Mesodermal cell (in vitro differentiated cells): ENCODE measurements around the gene GLI1.

Source experiments
- H3K27ac ChIP-seq: 2 replicates; pipeline ENCODE4 v1.7.0; 2013; ENCODE audit warnings: mild to moderate bottlenecking, low read depth, low read length, moderate library complexity; ENCODE audit not compliant: severe bottlenecking
- H3K36me3 ChIP-seq: 2 replicates; pipeline ENCODE4 v1.7.1; 2013; ENCODE audit warnings: mild to moderate bottlenecking, low read length, moderate library complexity; ENCODE audit not compliant: control insufficient read depth, insufficient read depth
- H3K4me1 ChIP-seq: one replicate; pipeline ENCODE4 v1.7.1; 2013; ENCODE audit warnings: mild to moderate bottlenecking, low read length; ENCODE audit not compliant: insufficient read depth, control insufficient read depth, poor library complexity, severe bottlenecking
- H3K4me3 ChIP-seq: 2 replicates; pipeline ENCODE4 v1.7.0; 2013; ENCODE audit warnings: low read length, control low read depth, mild to moderate bottlenecking; ENCODE audit not compliant: insufficient read depth, poor library complexity, severe bottlenecking; ENCODE audit errors: extremely low read depth
- H3K9me3 ChIP-seq: 2 replicates; pipeline ENCODE4 v1.7.1; 2013; ENCODE audit warnings: mild to moderate bottlenecking, low read length, moderate library complexity; ENCODE audit not compliant: control insufficient read depth
- WGBS, 2 experiments: methylation state at CpG; one replicate each; pipeline ENCODE4 v1.1.5; 2013; ENCODE audit warnings: missing lambda C conversion rate in 2 of 2; ENCODE audit not compliant: insufficient coverage in 2 of 2; 5-methylcytosine and 5-hydroxymethylcytosine counted together

Gene GLI1

DNA sequence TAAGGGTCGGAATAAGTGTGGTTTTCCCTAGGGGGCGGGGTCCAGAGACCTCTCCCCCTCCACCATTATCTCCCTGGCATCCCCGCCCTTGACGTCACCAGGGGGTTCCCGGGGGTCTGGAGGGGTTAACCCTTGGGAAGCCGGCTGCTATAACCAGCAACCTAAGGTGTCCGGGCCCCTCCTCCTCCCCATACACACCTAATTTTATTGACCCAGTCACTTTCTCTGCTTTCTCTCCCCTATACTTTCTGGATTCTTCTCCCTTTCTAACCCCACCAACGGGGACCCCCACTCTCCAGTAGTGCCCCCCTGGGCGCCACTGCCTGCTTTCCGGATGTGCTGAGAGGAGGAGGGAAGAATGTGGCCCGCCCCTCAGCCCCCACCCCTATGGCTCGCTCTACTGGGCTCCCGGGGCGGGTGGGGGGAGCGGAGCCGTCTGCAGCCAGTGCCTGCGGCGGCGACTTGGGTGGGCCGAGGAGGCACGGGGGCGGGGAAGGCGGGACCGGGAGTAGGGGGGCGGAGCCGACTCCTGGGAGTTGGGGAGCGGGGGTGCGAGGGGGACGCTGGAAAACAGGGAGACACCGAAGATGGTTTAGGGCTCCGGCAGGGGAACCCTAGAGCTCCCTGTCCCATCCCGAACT is 1.8 kb downstream of the GLI1 start:
- Histone ChIP-seq H3K9me3 (no peaks in the 10 kb centered on the region), H3K27ac (peak overlapping the region; percentile 74), H3K4me3 (peak overlapping the region; percentile 62), H3K36me3 (no peaks in the 10 kb centered on the region), H3K4me1 (peaks cover 19% of the 10 kb centered on the region)
- 0 to 1% methylated on average over 16 to 17 of the region's 32 CpGs for WGBS, 2 experiments

DNA sequence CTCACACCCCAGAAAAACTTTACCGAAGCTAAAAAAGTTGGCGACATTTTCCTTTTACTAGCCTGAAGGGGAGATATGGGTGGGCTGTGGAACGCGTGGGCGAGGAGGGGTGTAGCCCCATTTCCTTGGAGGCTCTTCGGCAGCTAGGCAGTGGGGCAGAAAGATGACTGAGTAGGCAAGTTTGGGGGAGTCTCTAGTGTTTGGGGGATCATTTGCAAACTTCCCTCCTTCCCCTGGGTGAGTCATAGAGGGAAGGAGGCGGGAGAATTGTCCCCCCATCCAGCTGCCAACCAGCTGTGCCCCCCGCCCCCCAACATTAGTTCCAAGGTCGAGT is 2.3 kb downstream of the GLI1 start:
- peaks cover 19% of the 10 kb centered on the region for H3K4me1 ChIP-seq
- H3K4me3 ChIP-seq, result peak overlapping the region; percentile 62
- WGBS, 2 experiments, result 0% methylated on average over 1 of the region's 9 CpGs; no CpG with 5 or more reads in 1 of the 2 experiments
- H3K27ac ChIP-seq, result peak overlapping the region; percentile 74
- H3K9me3 ChIP-seq, result no peaks in the 10 kb centered on the region
- no peaks in the 10 kb centered on the region for H3K36me3 ChIP-seq

DNA sequence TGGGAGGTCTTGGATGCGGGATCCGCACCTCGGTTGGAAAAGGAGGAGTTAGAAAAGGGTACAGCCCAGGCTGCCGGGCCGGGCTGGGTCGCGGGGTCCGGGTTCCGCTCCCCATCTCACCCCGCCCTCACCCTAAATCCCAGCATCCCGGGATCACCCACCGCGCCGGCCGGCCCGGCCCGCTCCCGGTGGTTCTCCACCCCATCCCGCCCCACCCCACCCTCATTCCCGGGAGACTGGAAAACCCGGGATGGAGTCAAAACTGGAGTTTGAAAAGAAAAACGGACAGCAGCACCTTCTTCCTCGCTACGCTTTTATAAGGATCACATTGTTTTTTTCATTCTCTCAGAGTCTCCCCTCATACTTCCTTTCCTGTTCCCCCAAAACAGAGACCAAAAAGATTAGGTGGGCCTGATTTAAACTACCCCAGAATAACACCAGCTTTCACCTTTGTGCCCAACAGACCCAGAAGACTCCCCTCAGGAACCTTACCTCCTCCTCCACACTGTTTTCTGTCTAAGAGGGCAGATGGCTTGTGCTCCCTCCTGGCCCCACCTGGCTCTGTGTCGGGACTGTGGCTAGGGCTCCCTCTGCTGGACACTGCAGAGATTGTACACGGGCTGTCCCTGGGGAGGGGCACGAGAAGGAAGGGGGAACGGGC is 2.8 kb downstream of the GLI1 start:
- peak overlapping the region; percentile 74 for H3K27ac ChIP-seq
- 0% methylated on average over 13 to 17 of the region's 28 CpGs for WGBS, 2 experiments
- H3K4me3 ChIP-seq, result peak overlapping the region; percentile 62
- H3K4me1 ChIP-seq, result peaks cover 19% of the 10 kb centered on the region
- no peaks in the 10 kb centered on the region for H3K9me3 ChIP-seq
- no peaks in the 10 kb centered on the region for H3K36me3 ChIP-seq

DNA sequence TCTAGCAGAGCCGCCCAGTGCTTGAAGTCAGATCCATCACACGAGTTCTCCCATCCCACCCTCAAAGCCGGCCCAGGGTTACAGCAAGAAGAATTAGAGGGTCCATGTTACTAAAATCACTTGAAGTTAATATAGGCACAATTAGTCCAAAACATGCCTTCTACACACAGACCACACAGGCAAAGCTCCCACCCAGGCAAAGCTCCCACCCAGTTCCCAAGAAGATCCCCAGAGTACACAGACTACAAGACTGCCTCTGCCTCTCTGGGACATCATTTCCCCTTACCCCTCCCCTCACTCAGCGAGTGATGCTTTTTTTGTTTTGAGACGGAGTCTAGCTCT is 3.3 kb downstream of the GLI1 start:
- H3K9me3 ChIP-seq, result no peaks in the 10 kb centered on the region
- H3K4me3 ChIP-seq, result no peak overlapping the region
- WGBS, 2 experiments, result 47 to 64% methylated on average over 2 to 4 of the region's 5 CpGs

DNA sequence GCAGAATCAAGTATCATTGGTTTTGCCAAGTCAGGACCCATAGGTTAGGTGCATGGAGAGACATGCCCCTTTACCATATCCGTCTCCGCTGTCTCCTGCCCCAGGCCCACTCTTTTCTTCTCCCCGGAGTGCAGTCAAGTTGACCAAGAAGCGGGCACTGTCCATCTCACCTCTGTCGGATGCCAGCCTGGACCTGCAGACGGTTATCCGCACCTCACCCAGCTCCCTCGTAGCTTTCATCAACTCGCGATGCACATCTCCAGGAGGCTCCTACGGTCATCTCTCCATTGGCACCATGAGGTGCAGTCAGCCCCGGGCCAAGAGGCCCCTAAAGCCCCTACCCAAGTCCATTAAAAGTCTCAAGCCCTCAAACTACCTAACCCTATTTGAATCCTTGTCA is 5.0 kb downstream of the GLI1 start:
- no peaks in the 10 kb centered on the region for H3K36me3 ChIP-seq
- H3K9me3 ChIP-seq, result no peaks in the 10 kb centered on the region
- no peak overlapping the region for H3K27ac ChIP-seq
- WGBS, 2 experiments, result 96% methylated on average over 12 of the region's 12 CpGs
- H3K4me3 ChIP-seq, result no peak overlapping the region
- peaks cover 13% of the 10 kb centered on the region for H3K4me1 ChIP-seq

More for the DNA sequence above, 3.3 kb downstream of the GLI1 start:
- no peak overlapping the region for H3K27ac ChIP-seq
- H3K36me3 ChIP-seq, result no peaks in the 10 kb centered on the region
- peaks cover 19% of the 10 kb centered on the region for H3K4me1 ChIP-seq

DNA sequence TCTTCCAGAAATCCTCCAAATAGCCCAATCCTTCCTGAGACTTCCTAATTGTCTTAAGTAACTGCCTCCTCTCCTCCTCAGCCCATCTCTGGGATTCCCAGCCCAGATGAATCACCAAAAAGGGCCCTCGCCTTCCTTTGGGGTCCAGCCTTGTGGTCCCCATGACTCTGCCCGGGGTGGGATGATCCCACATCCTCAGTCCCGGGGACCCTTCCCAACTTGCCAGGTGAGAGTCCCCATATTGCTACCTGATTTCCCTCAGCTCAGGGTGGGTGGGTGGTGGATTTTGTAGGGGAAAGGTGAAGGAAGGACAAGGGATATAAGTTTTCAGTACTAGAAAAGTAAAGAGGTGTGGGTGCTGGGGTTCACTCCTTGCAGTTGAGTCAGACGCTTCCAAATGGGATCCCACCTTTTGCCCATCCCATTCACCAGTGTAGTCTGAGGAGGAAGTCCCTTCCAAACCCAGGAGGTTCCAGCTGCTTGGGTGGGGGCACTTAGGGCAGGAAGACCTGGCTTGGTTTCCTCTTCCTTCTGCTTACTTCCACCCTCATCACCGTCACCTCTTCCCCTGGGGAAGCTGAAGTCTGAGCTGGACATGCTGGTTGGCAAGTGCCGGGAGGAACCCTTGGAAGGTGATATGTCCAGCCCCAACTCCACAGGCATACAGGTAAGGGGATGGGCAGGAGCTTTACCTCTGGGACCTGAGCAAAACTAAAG is 5.6 kb downstream of the GLI1 start:
- peaks cover 11% of the 10 kb centered on the region for H3K4me1 ChIP-seq
- H3K27ac ChIP-seq, result no peak overlapping the region
- H3K36me3 ChIP-seq, result no peaks in the 10 kb centered on the region
- WGBS, 2 experiments, result 93 to 94% methylated on average over 2 to 4 of the region's 6 CpGs
- H3K9me3 ChIP-seq, result no peaks in the 10 kb centered on the region
- H3K4me3 ChIP-seq, result no peak overlapping the region

DNA sequence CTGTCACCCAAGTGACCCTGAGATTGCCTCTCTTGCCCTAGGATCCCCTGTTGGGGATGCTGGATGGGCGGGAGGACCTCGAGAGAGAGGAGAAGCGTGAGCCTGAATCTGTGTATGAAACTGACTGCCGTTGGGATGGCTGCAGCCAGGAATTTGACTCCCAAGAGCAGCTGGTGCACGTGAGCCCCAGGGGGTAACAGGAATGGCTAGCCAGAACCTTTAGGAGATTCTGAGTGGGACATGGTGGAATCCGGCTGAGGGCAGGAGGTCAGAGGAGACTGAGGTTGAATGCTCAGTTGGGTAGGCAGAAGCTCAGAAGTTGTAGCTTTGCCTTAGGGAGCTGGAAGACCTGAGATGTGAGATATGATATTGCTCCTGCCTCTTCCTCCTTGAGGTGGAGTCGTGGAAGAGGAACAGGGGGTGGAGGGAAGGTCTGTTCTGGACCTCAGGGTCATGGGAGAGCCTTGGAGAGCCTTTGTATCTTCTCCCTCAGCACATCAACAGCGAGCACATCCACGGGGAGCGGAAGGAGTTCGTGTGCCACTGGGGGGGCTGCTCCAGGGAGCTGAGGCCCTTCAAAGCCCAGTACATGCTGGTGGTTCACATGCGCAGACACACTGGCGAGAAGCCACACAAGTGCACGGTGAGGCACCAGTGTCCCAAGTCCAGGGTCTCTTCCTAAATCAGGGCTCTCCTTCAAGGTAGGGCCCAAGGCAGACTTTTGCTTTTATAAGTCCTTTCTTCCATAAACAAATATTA is 6.3 kb downstream of the GLI1 start:
- Histone ChIP-seq H3K4me1 (peaks cover 6% of the 10 kb centered on the region), H3K4me3 (no peak overlapping the region), H3K36me3 (no peaks in the 10 kb centered on the region), H3K27ac (no peak overlapping the region), H3K9me3 (no peaks in the 10 kb centered on the region)
- WGBS, 2 experiments, result 91 to 96% methylated on average over 13 of the region's 14 CpGs

DNA sequence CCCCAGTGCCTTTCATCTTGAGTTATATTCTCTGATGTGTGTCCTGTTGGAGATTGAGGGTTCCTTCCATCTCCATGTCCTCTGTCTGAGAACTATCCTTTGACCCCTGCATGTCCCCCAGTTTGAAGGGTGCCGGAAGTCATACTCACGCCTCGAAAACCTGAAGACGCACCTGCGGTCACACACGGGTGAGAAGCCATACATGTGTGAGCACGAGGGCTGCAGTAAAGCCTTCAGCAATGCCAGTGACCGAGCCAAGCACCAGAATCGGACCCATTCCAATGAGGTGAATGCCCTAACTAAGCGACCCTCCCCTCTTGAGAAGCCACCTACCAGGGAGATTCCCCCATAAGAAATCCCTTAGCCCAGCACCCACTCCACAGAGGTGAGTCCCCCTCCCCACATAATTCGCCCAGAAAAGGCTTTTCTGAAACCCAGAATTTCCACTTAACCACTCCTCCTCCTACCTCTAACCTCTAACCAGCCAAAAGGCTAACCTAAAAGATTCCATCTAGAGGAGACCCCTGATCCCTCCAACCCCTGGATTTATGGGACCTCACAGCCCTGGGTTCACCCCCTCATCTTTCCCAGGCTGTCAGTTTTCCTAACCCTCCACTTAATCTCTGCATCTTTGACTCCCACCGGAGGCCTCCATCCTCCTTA is 7.8 kb downstream of the GLI1 start:
- no peak overlapping the region for H3K27ac ChIP-seq
- WGBS, 2 experiments, result 91 to 93% methylated on average over 12 of the region's 12 CpGs
- H3K36me3 ChIP-seq, result no peaks in the 10 kb centered on the region
- no peaks in the 10 kb centered on the region for H3K4me1 ChIP-seq
- H3K4me3 ChIP-seq, result no peak overlapping the region
- no peaks in the 10 kb centered on the region for H3K9me3 ChIP-seq

DNA sequence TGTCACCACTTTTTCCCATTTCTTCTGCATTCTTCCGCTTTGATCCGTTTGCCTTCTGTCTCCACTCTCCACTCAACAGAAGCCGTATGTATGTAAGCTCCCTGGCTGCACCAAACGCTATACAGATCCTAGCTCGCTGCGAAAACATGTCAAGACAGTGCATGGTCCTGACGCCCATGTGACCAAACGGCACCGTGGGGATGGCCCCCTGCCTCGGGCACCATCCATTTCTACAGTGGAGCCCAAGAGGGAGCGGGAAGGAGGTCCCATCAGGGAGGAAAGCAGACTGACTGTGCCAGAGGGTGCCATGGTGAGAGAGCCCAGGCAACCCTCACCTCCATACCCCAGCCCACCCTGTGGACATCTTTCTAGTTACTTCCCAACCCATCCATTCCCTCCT is 8.3 kb downstream of the GLI1 start:
- no peaks in the 10 kb centered on the region for H3K9me3 ChIP-seq
- no peaks in the 10 kb centered on the region for H3K4me1 ChIP-seq
- no peaks in the 10 kb centered on the region for H3K36me3 ChIP-seq
- no peak overlapping the region for H3K4me3 ChIP-seq
- WGBS, 2 experiments, result 90 to 97% methylated on average over 11 of the region's 11 CpGs
- no peak overlapping the region for H3K27ac ChIP-seq
